Measurements from ENCODE around the gene NDUFAF7. TPM values are rescaled to one million over a fixed set of nuclear protein-coding genes. Genes with fewer than 3 reads are reported as not detected.

Gene NDUFAF7
- polyA plus RNA-seq, 1 donor (not counting 4 experiments of a cell fraction or from before 2014, with no cell fraction given): 27.7 TPM

DNA sequence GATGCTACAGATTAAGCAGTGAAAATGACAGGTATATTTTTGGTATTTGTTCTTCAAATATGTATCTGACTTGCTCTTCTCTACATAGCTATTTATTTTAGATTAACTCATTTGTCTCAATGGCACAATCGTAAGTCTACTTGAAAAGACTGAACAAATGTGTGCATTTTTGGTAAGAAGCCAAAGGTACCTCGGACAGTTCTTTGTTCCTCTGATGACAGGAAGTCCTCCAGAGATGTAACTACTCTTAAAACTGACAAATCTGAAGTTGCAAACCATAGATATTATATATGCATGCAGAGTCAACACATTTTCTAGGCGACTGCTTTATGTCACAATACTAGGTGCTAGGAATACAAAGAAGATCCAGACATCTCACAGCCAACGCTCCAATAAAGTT is 36.7 kb downstream of the NDUFAF7 start:
- Histone ChIP-seq H3K4me1 (ENCODE audit: control insufficient read depth, extremely low read depth, insufficient read depth, low read length) (no peaks in the 10 kb centered on the region), H3K79me2 (ENCODE audit: control insufficient read depth, insufficient read depth, low read length) (no peaks in the 10 kb centered on the region), H3K36me3 (ENCODE audit: control insufficient read depth in 2 of 2, extremely low read depth in 1 of 2, insufficient read depth in 2 of 2, low read length in 2 of 2) (peaks cover 0 to 6% of the 10 kb centered on the region in 2 experiments), H3K27me3 (ENCODE audit: control insufficient read depth, extremely low read depth, insufficient read depth, low read length) (no peaks in the 10 kb centered on the region), H3K4me3 (ENCODE audit: control insufficient read depth in 2 of 3, extremely low read depth in 1 of 3, insufficient read depth in 2 of 3, low read depth in 1 of 3, low read length in 3 of 3) (no peak overlapping the region), H3K9ac (ENCODE audit: control insufficient read depth, extremely low read depth, insufficient read depth, low read length) (no peak overlapping the region), H4K20me1 (ENCODE audit: control insufficient read depth, extremely low read depth, insufficient read depth, low read length) (no peaks in the 10 kb centered on the region), H3K9me3 (ENCODE audit: control insufficient read depth, low read depth, low read length) (no peaks in the 10 kb centered on the region), H2AFZ (ENCODE audit: control insufficient read depth, low read length) (no peak overlapping the region), H3K9me1 (ENCODE audit: control insufficient read depth, extremely low read depth, insufficient read depth, low read length) (no peaks in the 10 kb centered on the region), H3K27ac (ENCODE audit: control insufficient read depth, insufficient read depth, low read length) (no peak overlapping the region), H3K4me2 (ENCODE audit: control insufficient read depth, extremely low read depth, insufficient read depth, low read depth, low read length) (no peak overlapping the region)
- dilution Hi-C loops (cut with MboI; ENCODE audit: extremely low pct_ligation_motif_present, low sequenced_read_pairs): no loop called here
- no peak for FAIRE-seq
- DNase-seq (ENCODE audit: low read depth, low spot score): no peak
- no peak for TF ChIP-seq EZH2 (IDR thresholded peaks at IDR 0.05; ENCODE audit: low read length)
- TF ChIP-seq, protein P1, sequence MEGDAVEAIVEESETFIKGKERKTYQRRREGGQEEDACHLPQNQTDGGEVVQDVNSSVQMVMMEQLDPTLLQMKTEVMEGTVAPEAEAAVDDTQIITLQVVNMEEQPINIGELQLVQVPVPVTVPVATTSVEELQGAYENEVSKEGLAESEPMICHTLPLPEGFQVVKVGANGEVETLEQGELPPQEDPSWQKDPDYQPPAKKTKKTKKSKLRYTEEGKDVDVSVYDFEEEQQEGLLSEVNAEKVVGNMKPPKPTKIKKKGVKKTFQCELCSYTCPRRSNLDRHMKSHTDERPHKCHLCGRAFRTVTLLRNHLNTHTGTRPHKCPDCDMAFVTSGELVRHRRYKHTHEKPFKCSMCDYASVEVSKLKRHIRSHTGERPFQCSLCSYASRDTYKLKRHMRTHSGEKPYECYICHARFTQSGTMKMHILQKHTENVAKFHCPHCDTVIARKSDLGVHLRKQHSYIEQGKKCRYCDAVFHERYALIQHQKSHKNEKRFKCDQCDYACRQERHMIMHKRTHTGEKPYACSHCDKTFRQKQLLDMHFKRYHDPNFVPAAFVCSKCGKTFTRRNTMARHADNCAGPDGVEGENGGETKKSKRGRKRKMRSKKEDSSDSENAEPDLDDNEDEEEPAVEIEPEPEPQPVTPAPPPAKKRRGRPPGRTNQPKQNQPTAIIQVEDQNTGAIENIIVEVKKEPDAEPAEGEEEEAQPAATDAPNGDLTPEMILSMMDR (optimal IDR thresholded peaks at IDR 0.05 in 1 of 3, IDR thresholded peaks at IDR 0.05 in 1 of 3, conservative IDR thresholded peaks at IDR 0.05 in 1 of 3; ENCODE audit: extremely low read depth in 1 of 3, insufficient read depth in 2 of 3, low read length in 3 of 3): no peak

DNA sequence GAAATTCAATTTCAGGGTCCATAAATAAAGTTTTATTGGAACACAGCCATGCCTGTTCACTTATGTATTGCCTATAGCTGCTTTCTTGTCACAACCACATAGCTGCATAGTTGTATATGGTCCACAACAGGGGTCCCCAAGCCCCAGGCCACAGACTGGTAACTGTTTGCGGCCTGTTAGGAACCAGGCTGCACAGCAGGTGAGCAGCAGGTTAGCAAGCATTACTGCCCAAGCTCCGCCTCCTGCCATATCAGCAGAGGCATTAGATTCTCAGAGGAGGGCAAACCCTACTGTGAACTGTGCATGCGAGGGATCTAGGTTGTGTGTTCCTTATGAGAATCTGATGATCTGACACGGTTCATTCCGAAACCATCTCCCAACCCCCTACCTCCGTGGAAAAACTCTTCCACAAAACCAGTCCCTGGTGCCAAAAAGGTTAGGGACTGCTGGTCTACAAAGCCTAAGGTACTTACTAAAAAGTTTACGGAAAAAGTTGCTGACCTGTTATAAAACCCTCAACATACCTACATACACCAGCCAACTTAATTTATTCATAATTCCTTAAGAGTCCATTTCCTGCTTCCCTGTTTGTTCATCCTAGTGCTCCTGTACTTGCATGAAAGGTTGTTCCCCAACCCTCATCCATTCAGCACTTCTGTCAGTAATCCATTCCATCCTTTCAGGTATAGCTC is 40.1 kb downstream of the NDUFAF7 start:
- no peaks in the 10 kb centered on the region for H4K20me1 ChIP-seq (ENCODE audit: control insufficient read depth, extremely low read depth, insufficient read depth, low read length)
- no peaks in the 10 kb centered on the region for H3K9me1 ChIP-seq (ENCODE audit: control insufficient read depth, extremely low read depth, insufficient read depth, low read length)
- no peak for DNase-seq (ENCODE audit: low read depth, low spot score)
- H3K9me3 ChIP-seq (ENCODE audit: control insufficient read depth, low read depth, low read length): no peaks in the 10 kb centered on the region
- H2AFZ ChIP-seq (ENCODE audit: control insufficient read depth, low read length): no peak overlapping the region
- H3K4me3 ChIP-seq (ENCODE audit: control insufficient read depth in 2 of 3, extremely low read depth in 1 of 3, insufficient read depth in 2 of 3, low read depth in 1 of 3, low read length in 3 of 3): no peak overlapping the region
- no peaks in the 10 kb centered on the region for H3K4me1 ChIP-seq (ENCODE audit: control insufficient read depth, extremely low read depth, insufficient read depth, low read length)
- peaks cover 0 to 8% of the 10 kb centered on the region in 2 experiments for H3K36me3 ChIP-seq (ENCODE audit: control insufficient read depth in 2 of 2, extremely low read depth in 1 of 2, insufficient read depth in 2 of 2, low read length in 2 of 2)
- no peaks in the 10 kb centered on the region for H3K27me3 ChIP-seq (ENCODE audit: control insufficient read depth, extremely low read depth, insufficient read depth, low read length)
- TF ChIP-seq EZH2 (IDR thresholded peaks at IDR 0.05; ENCODE audit: low read length): no peak
- TF ChIP-seq, protein P1 (optimal IDR thresholded peaks at IDR 0.05 in 1 of 3, IDR thresholded peaks at IDR 0.05 in 1 of 3, conservative IDR thresholded peaks at IDR 0.05 in 1 of 3; ENCODE audit: extremely low read depth in 1 of 3, insufficient read depth in 2 of 3, low read length in 3 of 3): no peak
- no peak overlapping the region for H3K9ac ChIP-seq (ENCODE audit: control insufficient read depth, extremely low read depth, insufficient read depth, low read length)
- H3K79me2 ChIP-seq (ENCODE audit: control insufficient read depth, insufficient read depth, low read length): no peaks in the 10 kb centered on the region
- H3K4me2 ChIP-seq (ENCODE audit: control insufficient read depth, extremely low read depth, insufficient read depth, low read depth, low read length): no peak overlapping the region
- no peak for FAIRE-seq
- H3K27ac ChIP-seq (ENCODE audit: control insufficient read depth, insufficient read depth, low read length): no peak overlapping the region
- dilution Hi-C loops (cut with MboI; ENCODE audit: extremely low pct_ligation_motif_present, low sequenced_read_pairs): no loop called here
